Endothelial cell of umbilical vein (primary cell): ENCODE data around the gene DDR2. TPM values are rescaled to one million over a fixed set of nuclear protein-coding genes. Genes with fewer than 3 reads are reported as not detected.

Experiments used
- BruUV-seq: library from RNA; stranded (reverse); fragments of 400-500 nt; replicated peaks from 2 replicates; lab custom pipeline; 2021; lab: Mats Ljungman, UMichigan
- CTCF ChIA-PET: fragments of 300-600, 350-600 bp; sonication (Branson Sonifier 250); formaldehyde crosslinking; loops from one replicate; lab custom pipeline; 2021; ENCODE audit warnings: antibody characterized with exemption, inconsistent platforms; lab: Charles Lee
- POLR2A ChIA-PET: fragments of 300-600, 350-600 bp; sonication (Branson Sonifier 250); formaldehyde crosslinking; loops from one replicate; lab custom pipeline; 2021; ENCODE audit warnings: antibody characterized with exemption, inconsistent platforms; lab: Charles Lee
- DNase-seq: peaks from one replicate; pipeline ENCODE4 v3.0.0-alpha.2; 2011; ENCODE audit warnings: low read depth, low spot score
- FAIRE-seq: peaks from 2 replicates; lab custom pipeline; 2011; peaks lifted over from hg19 to GRCh38; lab: Jason Lieb, UNC
- H2AFZ ChIP-seq: 2 replicates; pipeline ENCODE4 v1.6.0; 2012; ENCODE audit warnings: low read depth, low read length, control low read depth, inconsistent platforms
- H3K27ac ChIP-seq: 2 replicates; pipeline ENCODE4 v1.5.1; 2011; ENCODE audit warnings: low read depth, mild to moderate bottlenecking, control low read depth, low read length, moderate library complexity; ENCODE audit not compliant: insufficient read depth
- H3K27me3 ChIP-seq, 2 experiments: 2 replicates each; pipeline versions ENCODE4 v1.6.0 to v1.6.1; 2011; ENCODE audit warnings: low read length in 2 of 2, mixed read lengths in 1 of 2; ENCODE audit not compliant: control insufficient read depth in 2 of 2, insufficient read depth in 2 of 2
- H3K36me3 ChIP-seq, 2 experiments: 2 replicates in 1 of 2; 3 replicates in 1 of 2; pipeline ENCODE4 v1.5.1; 2011; ENCODE audit warnings: low read length in 2 of 2, mild to moderate bottlenecking in 1 of 2, moderate library complexity in 1 of 2; ENCODE audit not compliant: control insufficient read depth in 2 of 2, insufficient read depth in 2 of 2; ENCODE audit errors: extremely low read depth in 1 of 2
- H3K4me1 ChIP-seq: 3 replicates; pipeline ENCODE4 v1.5.1; 2011; ENCODE audit warnings: mild to moderate bottlenecking, low read length; ENCODE audit not compliant: control insufficient read depth, insufficient read depth; ENCODE audit errors: extremely low read depth
- H3K4me2 ChIP-seq: 2 replicates; pipeline ENCODE4 v1.6.1; 2011; ENCODE audit warnings: low read length, control low read depth, mixed read lengths; ENCODE audit not compliant: insufficient read depth
- H3K4me3 ChIP-seq, 3 experiments: fragments of 200-600 bp in 1 of 3; sonication (generic), shearing (Covaris generic) in 1 of 3; replicated peaks in 1 of 3; 2 replicates each; pipeline ENCODE4 v1.5.1; 2011 to 2016; ENCODE audit warnings: control low read depth in 3 of 3, low read length in 3 of 3, mild to moderate bottlenecking in 2 of 3, inconsistent platforms in 1 of 3, low read depth in 1 of 3, moderate library complexity in 1 of 3; ENCODE audit not compliant: insufficient read depth in 1 of 3
- H3K79me2 ChIP-seq: 2 replicates; pipeline ENCODE4 v1.6.0; 2012; ENCODE audit warnings: low read length, inconsistent platforms; ENCODE audit not compliant: control insufficient read depth, insufficient read depth
- H3K9ac ChIP-seq: replicated peaks from 2 replicates; pipeline ENCODE3; 2011; ENCODE audit warnings: low read length, control low read depth; ENCODE audit not compliant: insufficient read depth; ENCODE audit errors: extremely low read depth
- H3K9me1 ChIP-seq: replicated peaks from 3 replicates; pipeline ENCODE4 v1.6.0; 2011; ENCODE audit warnings: mild to moderate bottlenecking, low read length; ENCODE audit not compliant: control insufficient read depth, insufficient read depth; ENCODE audit errors: extremely low read depth
- H3K9me3 ChIP-seq: replicated peaks from 2 replicates; pipeline ENCODE4 v1.5.1; 2012; ENCODE audit warnings: low read length, inconsistent platforms; ENCODE audit not compliant: control insufficient read depth, insufficient read depth
- H4K20me1 ChIP-seq: replicated peaks from 2 replicates; pipeline ENCODE3; 2011; ENCODE audit warnings: mild to moderate bottlenecking, low read length; ENCODE audit not compliant: control insufficient read depth, insufficient read depth; ENCODE audit errors: extremely low read depth
- CTCF ChIP-seq, 2 donors: IDR thresholded peaks; 1 replicate in 1 of 2; 2 replicates in 1 of 2; pipeline ENCODE4 v1.5.1; 2011; ENCODE audit warnings: low read length in 2 of 2, mild to moderate bottlenecking in 2 of 2, moderate library complexity in 2 of 2, control low read depth in 1 of 2, inconsistent platforms in 1 of 2, low read depth in 1 of 2; ENCODE audit not compliant: insufficient read depth in 1 of 2; ENCODE audit errors: extremely low read depth in 1 of 2
- EZH2 ChIP-seq: IDR thresholded peaks from 2 replicates; pipeline ENCODE4 v1.6.1; 2012; ENCODE audit warnings: borderline replicate concordance, low read depth, mild to moderate bottlenecking, moderate library complexity, low read length, inconsistent platforms; ENCODE audit not compliant: severe bottlenecking
- FOS ChIP-seq: IDR thresholded peaks from 2 replicates; pipeline ENCODE4 v1.6.1; 2011; ENCODE audit warnings: mild to moderate bottlenecking, low read length, moderate library complexity, borderline replicate concordance; ENCODE audit not compliant: insufficient read depth
- GATA2 ChIP-seq: IDR thresholded peaks from 2 replicates; pipeline ENCODE4 v1.7.0; 2011; ENCODE audit warnings: low read depth, mild to moderate bottlenecking, moderate library complexity, mixed read lengths, low read length; ENCODE audit not compliant: insufficient read length, insufficient read depth
- JUN ChIP-seq: IDR thresholded peaks from 2 replicates; pipeline ENCODE4 v1.6.1; 2011; ENCODE audit warnings: borderline replicate concordance, low read depth; ENCODE audit not compliant: insufficient read length, insufficient read depth
- MYC ChIP-seq: IDR thresholded peaks from one replicate; pipeline ENCODE4 v1.6.1; 2011; ENCODE audit warnings: mild to moderate bottlenecking, low read depth, low read length
- POLR2A ChIP-seq: IDR thresholded peaks from 2 replicates; pipeline ENCODE4 v1.6.1; 2012; ENCODE audit warnings: low read depth, mild to moderate bottlenecking, control low read depth, low read length
- POLR2AphosphoS5 ChIP-seq: IDR thresholded peaks from 2 replicates; pipeline ENCODE4 v1.6.1; 2012; ENCODE audit warnings: low read depth, mild to moderate bottlenecking, control low read depth, low read length, moderate library complexity; ENCODE audit not compliant: insufficient read depth
- dilution Hi-C: fragments of 300-500 bp; cut with MboI; formaldehyde crosslinking; loops from one replicate; pipeline ENCODE4 v1.15.0; 2019; ENCODE audit warnings: low sequenced_read_pairs; ENCODE audit not compliant: extremely low pct_ligation_motif_present
- intact Hi-C: fragments of 100-400 bp; cut with micrococcal nuclease; formaldehyde crosslinking; loops from one replicate; pipeline ENCODE4 v1.10.0; 2022
- polyA plus RNA-seq, 4 experiments: library from polyadenylated mRNA; depleted of rRNA in 3 of 4; stranded (reverse) in 3 of 4; unstranded in 1 of 4; fragments of >200 nt; gene quantifications; 2 replicates each; pipeline versions ENCODE4 v1.2.1 to v1.2.3, GENCODE V29; 2011 to 2012; ENCODE audit warnings: missing spikeins in 1 of 4
- total RNA-seq: library from RNA; stranded (reverse); gene quantifications from 2 replicates; pipeline ENCODE4 v1.2.3, GENCODE V29; 2021
- TF ChIP-seq, protein P1 (sequence below): IDR thresholded peaks from 2 replicates; pipeline ENCODE4 v1.6.1; 2011; ENCODE audit not compliant: insufficient read depth, insufficient read length

DDR2 gene
- total and polyA plus RNA-seq, 2 donors (not counting 3 experiments of a cell fraction or from before 2014, with no cell fraction given), result 27.8 to 30.8 TPM

- Histone ChIP-seq H3K4me1 (no peaks in the 10 kb centered on the region), H3K79me2 (no peaks in the 10 kb centered on the region), H3K4me3 (no peak overlapping the region), H3K27ac (no peak overlapping the region), H3K9ac (no peak overlapping the region), H3K36me3 (no peaks in the 10 kb centered on the region), H3K4me2 (no peak overlapping the region), H2AFZ (no peak overlapping the region), H3K27me3 (no peaks in the 10 kb centered on the region), H3K9me3 (peaks cover 4% of the 10 kb centered on the region), H4K20me1 (no peaks in the 10 kb centered on the region), H3K9me1 (no peaks in the 10 kb centered on the region)
- TF ChIP-seq JUN (no peak), GATA2 (no peak), POLR2A (no peak), POLR2AphosphoS5 (no peak), FOS (no peak), MYC (no peak), EZH2 (no peak), CTCF (IDR thresholded peaks at IDR 0.05; ENCODE audit: extremely low read depth in 1 of 2, insufficient read depth in 1 of 2, low read depth in 1 of 2, low read length in 2 of 2) (no peak)
- TF ChIP-seq, protein P1, sequence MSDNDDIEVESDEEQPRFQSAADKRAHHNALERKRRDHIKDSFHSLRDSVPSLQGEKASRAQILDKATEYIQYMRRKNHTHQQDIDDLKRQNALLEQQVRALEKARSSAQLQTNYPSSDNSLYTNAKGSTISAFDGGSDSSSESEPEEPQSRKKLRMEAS, result no peak
- CTCF ChIA-PET, result interaction anchor here (0.8 to 2.0 kb wide), 4 partner anchors 9 to 181 kb away, joined by 3 to 13 read pairs (median 4); partner anchors contain the start of gene DDR2
- FAIRE-seq (no peak), DNase-seq (no peak)
- BruUV-seq, result no TSS peak
- dilution Hi-C loops, result no loop called here
- intact Hi-C loops, result loop anchor here (10.0 kb wide), 1 partner anchor 706 kb away; the partner anchor contains the start of gene NUF2
- POLR2A ChIA-PET, result no interaction called here
Observed at GRCh38 chr1:162619076-162619475, 13.2 kb upstream of the DDR2 start.
